Chondrocyte (in vitro differentiated cells): ENCODE data around the gene MACROD2. TPM values are rescaled to one million over a fixed set of nuclear protein-coding genes. Genes with fewer than 3 reads are reported as not detected.

Source experiments
- DNase-seq: peaks from one replicate; pipeline ENCODE4 v3.0.0; 2021; ENCODE audit warnings: mixed read lengths, low spot score
- H3K27ac Mint-ChIP-seq: one replicate; pipeline ENCODE4 v1.8.0; 2021; ENCODE audit warnings: mild to moderate bottlenecking, moderate library complexity, mixed read lengths; ENCODE audit not compliant: unreplicated experiment
- H3K27me3 Mint-ChIP-seq: 2 replicates; pipeline ENCODE4 v1.8.0; 2021; ENCODE audit warnings: low read depth, mixed read lengths
- H3K36me3 Mint-ChIP-seq: 2 replicates; pipeline ENCODE4 v1.8.0; 2021; ENCODE audit warnings: low read depth, mixed read lengths
- H3K4me1 Mint-ChIP-seq: 2 replicates; pipeline ENCODE4 v1.8.0; 2021; ENCODE audit warnings: low read depth, mild to moderate bottlenecking, mixed read lengths
- H3K4me3 Mint-ChIP-seq: one replicate; pipeline ENCODE4 v1.8.0; 2021; ENCODE audit warnings: mild to moderate bottlenecking, moderate library complexity, mixed read lengths; ENCODE audit not compliant: unreplicated experiment
- H3K9me3 Mint-ChIP-seq: 2 replicates; pipeline ENCODE4 v1.8.0; 2021; ENCODE audit warnings: low read depth, mixed read lengths
- CTCF ChIP-seq: fragments of 200-600 bp; sonication (generic); IDR thresholded peaks from 2 replicates; pipeline ENCODE4 v1.5.0; 2021; ENCODE audit warnings: antibody characterized with exemption, mild to moderate bottlenecking, moderate library complexity
- total RNA-seq: library from RNA; stranded (reverse); gene quantifications from 3 replicates; pipeline ENCODE4 v1.2.1, GENCODE V29; 2021

Gene MACROD2
- total RNA-seq, 1 donor from 2014 or later, result 3.2 TPM

- H3K4me1 Mint-ChIP-seq, result no peaks in the 10 kb centered on the region
- no peaks in the 10 kb centered on the region for H3K27me3 Mint-ChIP-seq
- H3K36me3 Mint-ChIP-seq, result no peaks in the 10 kb centered on the region
- H3K27ac Mint-ChIP-seq, result no peak overlapping the region
- TF ChIP-seq CTCF, result no peak
- DNase-seq, result no peak
- no peak overlapping the region for H3K4me3 Mint-ChIP-seq
- H3K9me3 Mint-ChIP-seq, result no peaks in the 10 kb centered on the region
Measured at GRCh38 chr20:14581731-14582130, 586.4 kb downstream of the MACROD2 start.

- no peaks in the 10 kb centered on the region for H3K4me1 Mint-ChIP-seq
- TF ChIP-seq CTCF, result no peak
- H3K4me3 Mint-ChIP-seq, result no peak overlapping the region
- H3K27ac Mint-ChIP-seq, result no peak overlapping the region
- no peak for DNase-seq
- no peaks in the 10 kb centered on the region for H3K9me3 Mint-ChIP-seq
- no peaks in the 10 kb centered on the region for H3K36me3 Mint-ChIP-seq
- no peaks in the 10 kb centered on the region for H3K27me3 Mint-ChIP-seq
Measured at GRCh38 chr20:14582855-14583254, 587.5 kb downstream of the MACROD2 start.

GRCh38 chr20:14583413-14583812 is 588.1 kb downstream of the MACROD2 start:
- no peaks in the 10 kb centered on the region for H3K36me3 Mint-ChIP-seq
- H3K4me3 Mint-ChIP-seq, result no peak overlapping the region
- no peaks in the 10 kb centered on the region for H3K27me3 Mint-ChIP-seq
- no peak for DNase-seq
- TF ChIP-seq CTCF, result no peak
- no peak overlapping the region for H3K27ac Mint-ChIP-seq
- no peaks in the 10 kb centered on the region for H3K9me3 Mint-ChIP-seq
- no peaks in the 10 kb centered on the region for H3K4me1 Mint-ChIP-seq

- Mint-ChIP-seq H3K9me3 (no peaks in the 10 kb centered on the region), H3K36me3 (no peaks in the 10 kb centered on the region), H3K4me3 (no peak overlapping the region), H3K27ac (no peak overlapping the region), H3K27me3 (no peaks in the 10 kb centered on the region), H3K4me1 (no peaks in the 10 kb centered on the region)
- no peak for DNase-seq
- no peak for TF ChIP-seq CTCF
Measured at GRCh38 chr20:14589383-14589782, 594.1 kb downstream of the MACROD2 start.

GRCh38 chr20:14595051-14595450 is 599.7 kb downstream of the MACROD2 start:
- peaks cover 5% of the 10 kb centered on the region for H3K27me3 Mint-ChIP-seq
- H3K36me3 Mint-ChIP-seq, result no peaks in the 10 kb centered on the region
- no peak overlapping the region for H3K27ac Mint-ChIP-seq
- H3K4me1 Mint-ChIP-seq, result no peaks in the 10 kb centered on the region
- H3K9me3 Mint-ChIP-seq, result no peaks in the 10 kb centered on the region
- DNase-seq, result no peak
- TF ChIP-seq CTCF, result no peak
- H3K4me3 Mint-ChIP-seq, result peak overlapping the region; percentile 23
